ENCODE results near the gene AKAP13. TPM values are rescaled to one million over a fixed set of nuclear protein-coding genes. Genes with fewer than 3 reads are reported as not detected.

The AKAP13 gene
- total and polyA plus RNA-seq, 3 donors from 2014 or later: 79.5 to 207 (median 187) TPM

GRCh38 chr15:85497172-85497569 is 116.8 kb downstream of the AKAP13 start:
- H3K4me3 ChIP-seq: no peak overlapping the region
- no peak overlapping the region for H3K27ac ChIP-seq
- no peaks in the 10 kb centered on the region for H3K27me3 ChIP-seq
- no peak for TF ChIP-seq CTCF (IDR thresholded peaks at IDR 0.05)
- no peak for TF ChIP-seq POLR2A (IDR thresholded peaks at IDR 0.05)
- no peaks in the 10 kb centered on the region for H3K4me1 ChIP-seq
- H3K36me3 ChIP-seq (ENCODE audit: low read depth, missing control alignments): no peaks in the 10 kb centered on the region
- no peaks in the 10 kb centered on the region for H3K9me3 ChIP-seq
- WGBS, 2 donors: 80 to 85% methylated on average over 2 of the region's 2 CpGs
- intact Hi-C loops (cut with DNase I; ENCODE audit: low total_unique reads): no loop called here
- DNase-seq: no peak

GRCh38 chr15:85498471-85498870 is 118.1 kb downstream of the AKAP13 start:
- Histone ChIP-seq H3K36me3 (ENCODE audit: low read depth, missing control alignments) (no peaks in the 10 kb centered on the region), H3K4me1 (no peaks in the 10 kb centered on the region)
- intact Hi-C loops (cut with DNase I; ENCODE audit: low total_unique reads): no loop called here

GRCh38 chr15:85499371-85499887 is 119.0 kb downstream of the AKAP13 start:
- DNase-seq: no peak
- intact Hi-C loops (cut with DNase I; ENCODE audit: low total_unique reads): no loop called here
- Histone ChIP-seq H3K36me3 (ENCODE audit: low read depth, missing control alignments) (no peaks in the 10 kb centered on the region), H3K27ac (no peak overlapping the region), H3K9me3 (no peaks in the 10 kb centered on the region), H3K4me3 (no peak overlapping the region), H3K27me3 (no peaks in the 10 kb centered on the region), H3K4me1 (no peaks in the 10 kb centered on the region)
- WGBS, 2 donors: 60 to 66% methylated on average over 7 of the region's 7 CpGs
- no peak for TF ChIP-seq CTCF (IDR thresholded peaks at IDR 0.05)
- no peak for TF ChIP-seq POLR2A (IDR thresholded peaks at IDR 0.05)

More at GRCh38 chr15:85498471-85498870, 118.1 kb downstream of the AKAP13 start:
- no peak for TF ChIP-seq CTCF (IDR thresholded peaks at IDR 0.05)
- TF ChIP-seq POLR2A (IDR thresholded peaks at IDR 0.05): no peak
- no peak for DNase-seq
- no peak overlapping the region for H3K4me3 ChIP-seq
- H3K27me3 ChIP-seq: no peaks in the 10 kb centered on the region
- H3K27ac ChIP-seq: no peak overlapping the region
- no peaks in the 10 kb centered on the region for H3K9me3 ChIP-seq
- WGBS, 2 donors: 80% methylated on average over 6 of the region's 6 CpGs

GRCh38 chr15:85500060-85500708 is 119.8 kb downstream of the AKAP13 start:
- Histone ChIP-seq H3K27me3 (no peaks in the 10 kb centered on the region), H3K36me3 (ENCODE audit: low read depth, missing control alignments) (no peaks in the 10 kb centered on the region), H3K4me1 (no peaks in the 10 kb centered on the region), H3K9me3 (no peaks in the 10 kb centered on the region), H3K4me3 (no peak overlapping the region), H3K27ac (no peak overlapping the region)
- WGBS, 2 donors: 52 to 53% methylated on average over 6 of the region's 6 CpGs
- intact Hi-C loops (cut with DNase I; ENCODE audit: low total_unique reads): no loop called here
- DNase-seq: no peak
- no peak for TF ChIP-seq POLR2A (IDR thresholded peaks at IDR 0.05)
- TF ChIP-seq CTCF (IDR thresholded peaks at IDR 0.05): no peak

GRCh38 chr15:85500729-85501128 is 120.3 kb downstream of the AKAP13 start:
- Histone ChIP-seq H3K27me3 (no peaks in the 10 kb centered on the region), H3K27ac (no peak overlapping the region)

More at GRCh38 chr15:85500729-85501128, 120.3 kb downstream of the AKAP13 start:
- intact Hi-C loops (cut with DNase I; ENCODE audit: low total_unique reads): no loop called here
- no peak for DNase-seq
- no peak overlapping the region for H3K4me3 ChIP-seq
- H3K36me3 ChIP-seq (ENCODE audit: low read depth, missing control alignments): no peaks in the 10 kb centered on the region
- H3K4me1 ChIP-seq: no peaks in the 10 kb centered on the region
- TF ChIP-seq CTCF (IDR thresholded peaks at IDR 0.05) (no peak), POLR2A (IDR thresholded peaks at IDR 0.05) (no peak)
- 55 to 75% methylated on average over 4 of the region's 4 CpGs for WGBS, 2 donors
- no peaks in the 10 kb centered on the region for H3K9me3 ChIP-seq

All from testis (tissue), 3 donors.